Measurements from ENCODE around the gene GFY. TPM values are rescaled to one million over a fixed set of nuclear protein-coding genes. Genes with fewer than 3 reads are reported as not detected.
A peak's percentile ranks its signal among the peaks of the same experiment; 100 is the strongest.

GFY gene
- total and polyA plus RNA-seq, 10 donors = not detected

DNA sequence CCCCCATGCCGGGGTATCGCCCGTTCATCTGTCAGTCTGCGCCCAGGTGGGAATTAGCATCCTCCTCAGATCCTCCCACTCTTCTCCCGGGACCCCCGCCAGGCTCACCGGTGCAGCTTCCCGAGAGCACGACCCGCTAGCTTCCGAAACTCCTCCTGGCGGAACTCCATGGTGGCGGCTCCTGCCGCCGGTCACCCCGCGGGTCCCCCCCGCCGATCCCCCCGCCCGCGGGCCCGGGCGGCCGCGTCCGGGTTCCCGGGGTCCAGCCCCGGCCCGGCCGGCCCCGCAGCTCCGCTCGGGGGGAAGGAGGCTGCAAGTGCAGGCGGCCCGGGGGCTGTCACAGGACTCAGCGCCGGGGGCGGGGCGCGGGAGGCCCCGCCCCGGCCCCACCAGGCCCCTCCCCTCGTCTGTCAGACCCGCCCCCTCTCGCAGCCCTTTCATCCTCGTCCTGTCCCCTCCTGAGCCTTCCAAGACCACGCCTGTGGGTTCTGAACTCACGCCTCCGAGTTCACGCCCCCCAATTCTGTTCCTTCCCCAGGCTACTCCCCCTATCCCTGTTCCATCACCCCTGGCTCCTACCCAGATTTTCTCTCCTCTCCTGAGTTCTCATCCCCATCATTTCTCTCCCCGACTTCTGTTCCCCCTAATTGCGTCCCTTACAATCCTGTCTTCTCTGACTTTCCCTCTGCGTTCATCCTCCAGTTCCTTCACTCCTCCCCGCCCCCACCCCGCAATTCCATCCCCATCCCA is 16.2 kb downstream of the GFY start, which contains the start of gene SLC17A7:
Gene SLC17A7, minus strand, starts transcription at position 318 of the 750 bp plus-strand sequence. Its CDS starts 148 bp downstream, at position 170.
- intact Hi-C loops (cut with DNase I; ENCODE audit: low total_unique reads) = loop anchor here (10.0 kb wide), 1 partner anchor 177 kb away; no protein-coding TSS in a partner anchor
- H3K4me3 ChIP-seq = peak within 1 kb of the TSS in 4 of 8 donors; percentile 74 to 81 (median 76)
- H3K36me3 ChIP-seq = peaks cover 0 to 4% (median 2%) of the 10 kb centered on the region in 6 donors
- peaks cover 0 to 48% (median 24%) of the 10 kb centered on the region in 6 donors for H3K4me1 ChIP-seq
- DNase-seq = no peak
- WGBS, 5 donors = 3 to 15% (median 7%) methylated on average over 12 to 56 of the region's 56 CpGs
- H3K9me3 ChIP-seq = no peaks in the 10 kb centered on the region
- TF ChIP-seq, protein P1, sequence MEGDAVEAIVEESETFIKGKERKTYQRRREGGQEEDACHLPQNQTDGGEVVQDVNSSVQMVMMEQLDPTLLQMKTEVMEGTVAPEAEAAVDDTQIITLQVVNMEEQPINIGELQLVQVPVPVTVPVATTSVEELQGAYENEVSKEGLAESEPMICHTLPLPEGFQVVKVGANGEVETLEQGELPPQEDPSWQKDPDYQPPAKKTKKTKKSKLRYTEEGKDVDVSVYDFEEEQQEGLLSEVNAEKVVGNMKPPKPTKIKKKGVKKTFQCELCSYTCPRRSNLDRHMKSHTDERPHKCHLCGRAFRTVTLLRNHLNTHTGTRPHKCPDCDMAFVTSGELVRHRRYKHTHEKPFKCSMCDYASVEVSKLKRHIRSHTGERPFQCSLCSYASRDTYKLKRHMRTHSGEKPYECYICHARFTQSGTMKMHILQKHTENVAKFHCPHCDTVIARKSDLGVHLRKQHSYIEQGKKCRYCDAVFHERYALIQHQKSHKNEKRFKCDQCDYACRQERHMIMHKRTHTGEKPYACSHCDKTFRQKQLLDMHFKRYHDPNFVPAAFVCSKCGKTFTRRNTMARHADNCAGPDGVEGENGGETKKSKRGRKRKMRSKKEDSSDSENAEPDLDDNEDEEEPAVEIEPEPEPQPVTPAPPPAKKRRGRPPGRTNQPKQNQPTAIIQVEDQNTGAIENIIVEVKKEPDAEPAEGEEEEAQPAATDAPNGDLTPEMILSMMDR (IDR thresholded peaks at IDR 0.05 in 8 of 11, conservative IDR thresholded peaks at IDR 0.05 in 3 of 11) = no peak
- TF ChIP-seq POLR2A (IDR thresholded peaks at IDR 0.05) (no peak), POLR2AphosphoS5 (IDR thresholded peaks at IDR 0.05) (no peak)
- H3K27ac ChIP-seq = no peak within 1 kb of the TSS
- H3K27me3 ChIP-seq (replicated peaks in 1 of 7) = peaks cover 4 to 68% (median 60%) of the 10 kb centered on the region in 7 donors

DNA sequence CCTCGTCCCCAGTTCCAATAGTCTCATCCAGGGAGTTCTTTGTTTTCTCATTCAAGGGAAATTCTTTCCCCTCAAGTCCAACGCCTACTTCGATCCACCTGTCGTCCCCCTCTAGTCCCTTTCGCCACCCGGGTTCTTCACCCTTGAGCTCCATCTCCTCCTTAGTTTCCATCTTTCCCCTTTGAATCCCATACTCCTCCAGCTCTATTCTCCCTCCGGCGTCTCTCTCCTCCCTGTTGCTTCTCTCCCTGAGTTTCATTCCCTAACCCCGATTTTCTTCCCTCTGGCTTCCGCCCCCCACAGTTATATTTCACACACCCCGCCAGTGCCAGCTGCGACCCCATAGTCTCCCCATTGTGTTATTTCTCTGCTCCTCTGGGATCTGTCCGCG is 16.8 kb downstream of the GFY start:
- Histone ChIP-seq H3K9me3 (no peaks in the 10 kb centered on the region), H3K36me3 (peaks cover 0 to 10% (median 7%) of the 10 kb centered on the region in 6 donors), H3K27me3 (replicated peaks in 1 of 7) (peaks cover 4 to 62% (median 55%) of the 10 kb centered on the region in 7 donors), H3K4me3 (peak overlapping the region in 3 of 8 donors; percentile 74 to 81 (median 75)), H3K4me1 (peaks cover 0 to 48% (median 20%) of the 10 kb centered on the region in 6 donors), H3K27ac (no peak overlapping the region)
- no peak for DNase-seq
- TF ChIP-seq POLR2A (IDR thresholded peaks at IDR 0.05) (no peak), POLR2AphosphoS5 (IDR thresholded peaks at IDR 0.05) (no peak)
- TF ChIP-seq, protein P1 (IDR thresholded peaks at IDR 0.05 in 8 of 11, conservative IDR thresholded peaks at IDR 0.05 in 3 of 11) = no peak
- WGBS, 5 donors = 29 to 42% (median 33%) methylated on average over 14 of the region's 14 CpGs
- intact Hi-C loops (cut with DNase I; ENCODE audit: low total_unique reads) = loop anchor here (2.0 to 10.0 kb wide), 2 partner anchors 49 to 177 kb away; no protein-coding TSS in a partner anchor

DNA sequence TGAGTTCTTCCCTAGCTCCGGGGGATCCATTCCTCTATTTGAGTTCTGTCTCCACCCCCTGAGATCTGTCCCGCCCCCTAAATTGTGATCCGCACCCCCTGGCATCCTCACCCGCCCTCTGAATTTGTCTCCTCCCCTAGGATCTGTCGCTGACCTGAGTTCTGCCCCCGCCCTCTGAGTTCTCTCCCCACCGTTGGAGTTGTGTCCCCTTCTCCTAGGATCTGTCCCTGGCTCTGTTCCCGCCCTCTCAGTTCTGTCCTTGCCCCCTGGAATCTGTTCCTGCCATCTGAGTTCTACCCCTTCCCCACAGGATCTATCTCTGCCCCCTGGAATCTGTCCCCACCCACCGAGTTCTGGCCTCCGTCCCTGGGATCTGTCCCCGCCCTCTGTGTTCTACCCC is 17.2 kb downstream of the GFY start:
- no peak for DNase-seq
- intact Hi-C loops (cut with DNase I; ENCODE audit: low total_unique reads) = loop anchor here (2.0 to 10.0 kb wide), 2 partner anchors 50 to 178 kb away; no protein-coding TSS in a partner anchor
- TF ChIP-seq, protein P1 (IDR thresholded peaks at IDR 0.05 in 8 of 11, conservative IDR thresholded peaks at IDR 0.05 in 3 of 11) = no peak
- TF ChIP-seq POLR2A (IDR thresholded peaks at IDR 0.05) (no peak), POLR2AphosphoS5 (IDR thresholded peaks at IDR 0.05) (no peak)
- WGBS, 5 donors = 5 to 11% (median 10%) methylated on average over 11 of the region's 11 CpGs
- Histone ChIP-seq H3K27me3 (replicated peaks in 1 of 7) (peaks cover 4 to 58% (median 51%) of the 10 kb centered on the region in 7 donors), H3K36me3 (peaks cover 0 to 14% (median 11%) of the 10 kb centered on the region in 6 donors), H3K27ac (peak overlapping the region in 4 of 8 donors; percentile 74 to 87 (median 84)), H3K9me3 (no peaks in the 10 kb centered on the region), H3K4me1 (peaks cover 0 to 51% (median 20%) of the 10 kb centered on the region in 6 donors), H3K4me3 (peak overlapping the region in 5 of 8 donors; percentile 65 to 81 (median 75))
